Measurements from ENCODE around the gene GSG1.

GRCh38 chr12:13082861-13083260 is 20.6 kb downstream of the GSG1 start:
- TF ChIP-seq POLR2A (IDR thresholded peaks at IDR 0.05) (no peak), CTCF (IDR thresholded peaks at IDR 0.05) (no peak), EP300 (IDR thresholded peaks at IDR 0.05) (no peak)
